ENCODE measurements around the gene DTX2. TPM values are rescaled to one million over a fixed set of nuclear protein-coding genes. Genes with fewer than 3 reads are reported as not detected.
A peak's percentile ranks its signal among the peaks of the same experiment; 100 is the strongest.

Gene DTX2
- total RNA-seq, 1 donor from 2014 or later = 4.1 TPM

- Histone ChIP-seq H3K9ac (no peak overlapping the region), H3K4me1 (peaks cover 5% of the 10 kb centered on the region), H3K79me2 (ENCODE audit: low read depth) (no peaks in the 10 kb centered on the region), H3K27me3 (no peaks in the 10 kb centered on the region), H4K20me1 (ENCODE audit: low read depth) (no peaks in the 10 kb centered on the region), H2AFZ (replicated peaks) (no peak overlapping the region), H3K9me3 (ENCODE audit: low read depth) (no peaks in the 10 kb centered on the region), H3K27ac (no peak overlapping the region), H3K36me3 (no peaks in the 10 kb centered on the region), H3K4me3 (no peak overlapping the region), H3F3A (ENCODE audit: low read depth) (peaks cover 9% of the 10 kb centered on the region), H3K4me2 (no peak overlapping the region)
- no peak for DNase-seq (ENCODE audit: low spot score)
- TF ChIP-seq CTCF (IDR thresholded peaks at IDR 0.05) (no peak), EZH2phosphoT487 (IDR thresholded peaks at IDR 0.05) (no peak), EZH2 (IDR thresholded peaks at IDR 0.05) (no peak)
- Mint-ChIP-seq H3K4me1 (peaks cover 13% of the 10 kb centered on the region), H3K36me3 (no peaks in the 10 kb centered on the region), H3K9me3 (no peaks in the 10 kb centered on the region), H3K27ac (no peak overlapping the region), H3K4me3 (no peak overlapping the region), H3K27me3 (ENCODE audit: insufficient read depth, low read depth) (peaks cover 6% of the 10 kb centered on the region)
Observed at GRCh38 chr7:76426246-76426645, 35.3 kb upstream of the DTX2 start.

GRCh38 chr7:76427635-76428034, 33.9 kb upstream of the DTX2 start:
- peaks cover 9% of the 10 kb centered on the region for H3F3A ChIP-seq (ENCODE audit: low read depth)
- peaks cover 5% of the 10 kb centered on the region for H3K4me1 ChIP-seq
- no peaks in the 10 kb centered on the region for H3K9me3 ChIP-seq (ENCODE audit: low read depth)
- H3K27ac ChIP-seq = no peak overlapping the region
- no peak overlapping the region for H3K9ac ChIP-seq
- no peaks in the 10 kb centered on the region for H3K36me3 Mint-ChIP-seq
- no peaks in the 10 kb centered on the region for H4K20me1 ChIP-seq (ENCODE audit: low read depth)
- no peak for DNase-seq (ENCODE audit: low spot score)
- no peak overlapping the region for H3K27ac Mint-ChIP-seq
- H3K4me1 Mint-ChIP-seq = peaks cover 13% of the 10 kb centered on the region
- H3K79me2 ChIP-seq (ENCODE audit: low read depth) = no peaks in the 10 kb centered on the region
- TF ChIP-seq CTCF (IDR thresholded peaks at IDR 0.05) = no peak
- TF ChIP-seq EZH2 (IDR thresholded peaks at IDR 0.05) = no peak
- TF ChIP-seq EZH2phosphoT487 (IDR thresholded peaks at IDR 0.05) = no peak
- no peaks in the 10 kb centered on the region for H3K27me3 ChIP-seq
- no peak overlapping the region for H2AFZ ChIP-seq (replicated peaks)
- no peaks in the 10 kb centered on the region for H3K9me3 Mint-ChIP-seq
- H3K36me3 ChIP-seq = no peaks in the 10 kb centered on the region
- no peak overlapping the region for H3K4me3 ChIP-seq
- H3K27me3 Mint-ChIP-seq (ENCODE audit: insufficient read depth, low read depth) = peaks cover 6% of the 10 kb centered on the region
- H3K4me2 ChIP-seq = no peak overlapping the region
- no peak overlapping the region for H3K4me3 Mint-ChIP-seq

GRCh38 chr7:76428149-76428823, 33.2 kb upstream of the DTX2 start:
- H3K27me3 ChIP-seq = no peaks in the 10 kb centered on the region
- Mint-ChIP-seq H3K4me3 (no peak overlapping the region), H3K27ac (peak overlapping the region; percentile 44)

More at GRCh38 chr7:76428149-76428823, 33.2 kb upstream of the DTX2 start:
- Histone ChIP-seq H3K4me3 (no peak overlapping the region), H3F3A (ENCODE audit: low read depth) (peaks cover 9% of the 10 kb centered on the region), H3K79me2 (ENCODE audit: low read depth) (no peaks in the 10 kb centered on the region), H3K4me1 (peaks cover 5% of the 10 kb centered on the region), H3K9me3 (ENCODE audit: low read depth) (no peaks in the 10 kb centered on the region), H3K27ac (no peak overlapping the region), H3K4me2 (no peak overlapping the region), H2AFZ (replicated peaks) (no peak overlapping the region), H3K9ac (no peak overlapping the region), H3K36me3 (no peaks in the 10 kb centered on the region), H4K20me1 (ENCODE audit: low read depth) (no peaks in the 10 kb centered on the region)
- Mint-ChIP-seq H3K27me3 (ENCODE audit: insufficient read depth, low read depth) (peaks cover 6% of the 10 kb centered on the region), H3K36me3 (no peaks in the 10 kb centered on the region), H3K4me1 (peaks cover 9% of the 10 kb centered on the region), H3K9me3 (no peaks in the 10 kb centered on the region)
- no peak for TF ChIP-seq EZH2phosphoT487 (IDR thresholded peaks at IDR 0.05)
- TF ChIP-seq EZH2 (IDR thresholded peaks at IDR 0.05) = no peak
- TF ChIP-seq CTCF (IDR thresholded peaks at IDR 0.05) = no peak
- no peak for DNase-seq (ENCODE audit: low spot score)

All from neural progenitor cell (in vitro differentiated cells).